WI38 (cell line): Measurements from ENCODE around the gene HHAT.

Source experiments
- H3K4me3 ChIP-seq: 2 replicates; pipeline ENCODE4 v1.5.1; 2011; ENCODE audit warnings: low read depth, mild to moderate bottlenecking, control low read depth, low read length
- CTCF ChIP-seq: IDR thresholded peaks from 2 replicates; pipeline ENCODE4 v1.5.1; 2012; ENCODE audit warnings: low read depth, mild to moderate bottlenecking, control low read depth, low read length

Gene HHAT

GRCh38 chr1:210504286-210504685 is 175.6 kb downstream of the HHAT start:
- TF ChIP-seq CTCF, result no peak
- H3K4me3 ChIP-seq, result no peak overlapping the region

GRCh38 chr1:210505601-210506496 is 177.1 kb downstream of the HHAT start:
- no peak overlapping the region for H3K4me3 ChIP-seq
- no peak for TF ChIP-seq CTCF

- H3K4me3 ChIP-seq, result no peak overlapping the region
- TF ChIP-seq CTCF, result no peak
Observed at GRCh38 chr1:210506689-210507088, 178.0 kb downstream of the HHAT start.

GRCh38 chr1:210516092-210516656 is 187.5 kb downstream of the HHAT start:
- H3K4me3 ChIP-seq, result no peak overlapping the region
- TF ChIP-seq CTCF, result no peak

GRCh38 chr1:210516697-210517459 is 188.2 kb downstream of the HHAT start:
- no peak for TF ChIP-seq CTCF
- no peak overlapping the region for H3K4me3 ChIP-seq

GRCh38 chr1:210523830-210524229 is 195.1 kb downstream of the HHAT start:
- TF ChIP-seq CTCF, result no peak

More at GRCh38 chr1:210523830-210524229, 195.1 kb downstream of the HHAT start:
- no peak overlapping the region for H3K4me3 ChIP-seq
